HG02642 (cell line): ENCODE results near the gene OPCML.

Experiments
- ATAC-seq: cut with Tn5 transposase; IDR thresholded peaks from one replicate; pipeline ENCODE4 v1.9.1; 2021; ENCODE audit warnings: mild to moderate bottlenecking; ENCODE audit not compliant: unreplicated experiment, poor library complexity

OPCML gene

DNA sequence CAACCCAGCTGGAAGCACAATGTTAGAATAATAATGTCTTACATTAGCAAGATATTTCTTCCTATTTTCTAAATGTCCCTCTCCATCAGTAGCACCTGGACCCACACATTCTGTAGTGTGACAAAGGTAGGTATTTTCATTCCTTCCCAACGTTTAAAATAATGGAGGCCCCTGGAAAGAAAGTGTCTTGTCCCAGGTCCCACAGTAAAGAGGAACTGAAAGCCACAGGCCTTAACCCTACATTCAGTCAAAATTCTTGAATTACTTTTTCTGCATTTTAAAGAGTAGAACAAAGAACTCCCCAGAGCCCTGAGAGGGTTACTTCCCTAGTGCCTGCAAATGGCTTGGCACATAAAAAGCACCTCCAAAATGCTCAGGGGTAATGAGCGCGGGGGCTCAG lies 26.3 kb downstream of the OPCML start:
- ATAC-seq = peak; percentile 66

GRCh38 chr11:133504906-133505305 lies 27.4 kb downstream of the OPCML start:
- no peak for ATAC-seq

DNA sequence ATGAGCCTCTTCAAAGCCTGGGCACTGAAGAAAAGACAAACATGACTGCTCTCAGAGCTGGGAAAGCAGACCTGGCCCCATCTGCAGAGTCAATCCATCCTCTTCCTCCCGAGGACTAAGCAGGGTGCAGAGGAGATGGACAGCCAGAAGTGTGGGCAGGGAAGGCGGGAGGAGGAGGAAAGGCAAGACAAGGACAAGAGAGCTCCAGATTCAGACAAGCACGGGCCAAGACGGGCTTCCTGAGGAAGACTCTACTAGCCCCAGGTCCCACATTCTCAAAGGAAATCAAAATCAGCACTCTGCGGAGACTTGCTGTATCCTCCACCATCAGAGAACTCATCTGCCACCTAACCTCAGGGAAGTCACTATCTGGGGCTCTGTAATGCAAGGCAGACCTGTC lies 28.5 kb downstream of the OPCML start:
- ATAC-seq = no peak

DNA sequence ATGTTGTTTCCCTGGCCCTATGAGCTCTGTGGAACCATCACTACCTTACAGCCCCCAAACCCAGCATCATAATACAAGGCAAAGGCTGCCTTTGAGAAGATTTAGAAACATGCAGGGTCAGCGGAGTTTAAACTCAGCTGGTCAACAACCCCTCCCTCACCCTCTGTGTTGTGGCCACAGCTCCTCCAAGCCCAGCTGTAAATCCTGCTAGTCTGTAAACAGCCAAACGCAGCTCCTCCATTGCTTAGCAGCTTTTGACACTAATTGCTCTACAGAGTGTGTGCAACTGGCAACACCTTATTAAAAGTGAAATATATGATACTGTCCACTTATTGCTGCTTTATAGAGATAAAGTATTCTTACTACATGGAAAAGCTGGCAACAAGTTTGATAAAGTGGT lies 29.1 kb downstream of the OPCML start:
- no peak for ATAC-seq

DNA sequence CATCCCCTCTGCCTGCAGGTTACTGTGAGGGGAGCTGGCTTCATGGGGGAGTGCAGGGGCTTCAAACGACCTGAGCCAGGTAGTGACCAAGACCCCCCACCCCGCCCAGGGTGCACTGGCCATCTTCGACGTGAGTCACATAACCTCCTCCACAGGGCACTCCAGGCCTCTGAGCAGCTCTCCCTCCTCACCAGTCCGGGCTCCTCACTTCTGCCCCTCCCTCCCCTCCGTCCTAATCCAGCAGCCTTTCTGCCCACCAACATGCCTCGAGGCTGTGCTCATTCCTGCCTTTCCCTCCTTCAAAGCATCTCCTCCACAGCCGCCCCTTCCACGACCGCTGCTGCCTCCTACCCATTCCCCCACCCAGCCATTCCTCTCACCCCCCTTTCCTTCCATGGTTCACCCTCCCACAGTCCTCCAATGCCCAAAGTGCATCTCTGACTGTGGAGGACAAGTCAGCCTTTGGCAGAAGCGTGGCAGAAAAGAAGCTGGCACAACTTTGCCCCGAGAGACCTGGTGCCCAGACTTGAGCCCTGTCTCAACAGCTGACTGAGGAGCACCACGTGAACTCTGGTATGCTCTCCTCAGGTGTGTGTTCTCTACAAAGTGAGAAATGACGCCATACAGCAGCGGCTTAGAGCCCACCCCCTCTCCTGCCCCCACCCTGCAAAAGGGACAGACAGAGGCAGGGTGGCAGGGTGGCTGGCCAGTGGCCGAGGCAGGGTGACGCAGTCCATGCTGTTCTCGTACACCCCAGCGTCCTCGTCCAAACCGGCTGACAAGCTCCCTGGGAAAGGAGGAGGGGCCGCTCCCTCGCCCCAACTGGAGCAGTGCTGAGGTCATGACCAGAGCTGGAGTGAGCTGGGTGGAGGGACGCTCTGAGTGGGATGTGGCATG lies 30.4 kb downstream of the OPCML start:
- ATAC-seq = no peak

- no peak for ATAC-seq
These were observed 31.4 kb downstream of the OPCML start for GRCh38 chr11:133500936-133501335.

DNA sequence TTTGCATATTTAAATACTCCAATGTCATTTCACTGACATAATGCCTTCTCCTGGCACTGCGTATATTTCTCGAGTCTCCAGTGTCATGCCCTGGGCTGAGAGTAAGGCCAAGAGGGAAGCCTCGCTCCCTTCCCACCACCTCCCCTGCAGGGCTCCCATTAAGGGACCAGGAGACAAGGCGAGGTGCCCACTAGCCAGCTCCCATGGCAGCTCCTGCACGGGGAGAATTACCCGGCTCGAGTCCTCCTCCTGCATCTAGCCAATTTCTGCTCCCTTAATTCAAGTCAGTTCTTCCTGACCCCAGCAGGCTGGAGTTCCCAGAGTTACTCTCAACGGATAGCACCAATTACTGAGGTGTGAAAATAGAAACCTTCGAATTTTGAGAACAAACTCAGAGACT lies 31.9 kb downstream of the OPCML start:
- ATAC-seq = no peak

DNA sequence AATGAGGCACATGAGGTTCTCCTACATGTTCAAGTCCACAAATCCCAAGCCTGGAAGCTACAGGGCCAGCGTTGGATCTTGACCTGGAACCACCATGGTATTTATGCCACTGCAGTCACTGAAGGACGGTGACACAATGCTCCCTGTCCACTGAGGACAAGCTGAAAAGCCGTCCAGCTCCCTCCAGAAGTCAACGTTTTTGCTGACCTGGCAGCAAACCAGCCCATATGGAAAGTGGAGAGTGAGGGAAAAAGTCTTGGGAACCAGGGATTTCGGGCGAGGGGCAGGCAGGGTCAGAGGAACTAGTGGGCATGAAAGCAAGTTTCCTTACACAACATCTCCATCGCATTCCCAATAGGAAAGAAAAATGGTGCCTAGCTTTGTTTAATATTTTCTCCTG lies 33.3 kb downstream of the OPCML start:
- ATAC-seq = no peak

GRCh38 chr11:133497477-133498140 lies 34.7 kb downstream of the OPCML start:
- no peak for ATAC-seq

DNA sequence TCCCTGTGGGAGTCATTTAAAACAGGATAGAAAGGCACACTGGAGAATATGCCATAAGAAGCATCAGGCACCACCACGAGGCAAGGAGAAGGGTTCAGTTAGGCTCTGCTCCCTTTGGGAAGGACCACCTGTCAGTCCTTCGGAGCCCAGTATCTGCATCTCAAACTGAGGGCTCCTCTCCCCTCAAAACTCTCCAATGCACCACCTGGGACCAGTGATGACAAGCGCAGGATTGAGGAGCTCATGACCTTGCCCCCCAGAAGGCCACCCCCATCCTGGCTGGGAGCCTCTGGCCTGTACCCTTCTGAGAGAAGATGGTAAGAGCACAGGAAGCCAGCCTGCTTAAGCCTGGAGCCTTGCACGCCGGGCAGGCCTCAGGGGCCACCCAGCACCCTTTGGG lies 39.4 kb downstream of the OPCML start:
- no peak for ATAC-seq

- no peak for ATAC-seq
These were observed 40.5 kb downstream of the OPCML start for GRCh38 chr11:133491680-133492383.

- ATAC-seq = no peak
These were observed 51.6 kb downstream of the OPCML start for GRCh38 chr11:133480722-133481121.

DNA sequence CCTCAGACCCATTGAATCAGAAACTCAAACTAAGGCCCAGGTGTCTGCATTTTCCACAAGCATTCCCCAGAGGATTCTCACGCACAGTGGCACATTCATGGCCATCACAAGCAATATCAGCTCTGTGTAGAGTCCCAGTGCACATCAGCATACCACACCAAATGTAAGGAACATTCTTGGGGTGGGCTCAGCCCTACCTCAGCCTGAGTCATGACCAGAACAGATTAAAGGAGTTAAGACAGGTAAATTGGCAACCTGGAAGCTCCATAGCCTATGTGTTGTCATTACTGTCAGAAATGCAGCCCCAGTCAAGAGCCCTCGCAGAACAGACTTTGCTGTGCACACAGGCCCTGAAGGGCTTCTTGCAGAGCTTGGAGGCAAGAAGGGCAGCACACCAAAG lies 53.1 kb downstream of the OPCML start:
- ATAC-seq = no peak

- ATAC-seq = no peak
These were observed 55.1 kb downstream of the OPCML start for GRCh38 chr11:133477251-133477625.

DNA sequence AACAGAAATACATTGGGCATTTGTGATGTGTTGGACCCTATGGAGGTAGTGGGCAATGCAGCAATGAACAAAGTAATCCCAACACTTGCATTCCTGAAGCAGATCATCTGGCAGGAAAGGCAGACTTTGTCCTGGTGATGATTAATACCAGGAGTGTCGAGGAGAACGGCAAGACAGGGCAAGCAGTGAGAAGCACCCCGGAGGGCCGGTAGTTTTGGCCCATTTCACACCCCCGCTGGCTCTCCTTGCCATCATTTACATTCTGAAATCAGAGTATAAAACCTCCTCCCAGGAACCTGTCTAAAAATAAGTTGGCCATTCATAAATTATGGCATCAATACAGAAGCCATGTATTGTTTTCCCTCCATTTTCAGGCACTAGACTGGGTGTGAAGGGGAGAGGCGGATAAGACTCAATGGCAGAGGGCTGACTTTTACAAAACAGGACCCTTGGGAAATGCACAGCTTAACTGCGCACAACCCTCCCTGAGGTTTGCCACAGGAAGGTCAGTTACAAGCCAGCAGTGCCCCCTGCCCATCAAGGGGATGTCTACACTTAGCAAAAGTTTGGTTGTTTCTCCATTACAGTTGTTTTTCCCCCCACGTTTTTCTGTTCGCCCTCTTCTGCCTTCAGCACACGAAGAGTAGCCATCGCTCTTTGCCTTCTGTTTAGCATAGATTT lies 55.6 kb downstream of the OPCML start:
- ATAC-seq = no peak

- no peak for ATAC-seq
These were observed 57.8 kb downstream of the OPCML start for GRCh38 chr11:133474461-133474860.

GRCh38 chr11:133467686-133468085 lies 64.6 kb downstream of the OPCML start:
- ATAC-seq = no peak

DNA sequence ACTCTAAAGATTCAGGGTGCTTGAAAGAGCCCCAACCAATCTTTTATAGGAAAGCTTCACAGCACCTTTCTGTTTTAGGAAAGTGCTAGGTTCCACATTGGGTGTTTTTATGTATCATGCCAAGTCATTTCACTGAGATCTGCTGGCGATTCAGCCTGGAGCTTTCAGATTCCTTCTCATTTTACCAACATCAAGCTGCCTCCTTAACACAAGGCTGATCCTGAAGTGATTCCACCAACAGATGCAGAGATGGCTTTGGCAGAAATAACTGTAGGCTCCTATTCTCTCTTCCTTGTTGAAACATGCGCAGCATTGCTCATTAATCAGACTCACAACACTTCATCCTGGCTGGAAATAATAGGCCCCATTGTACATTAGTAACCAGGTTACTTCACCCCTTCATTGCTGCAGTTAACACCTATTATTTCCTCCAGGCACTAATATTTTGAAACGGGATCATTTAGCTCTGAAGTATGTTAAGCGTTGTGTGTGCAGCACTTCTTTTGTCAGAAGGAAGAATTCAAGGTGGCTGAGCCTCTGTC lies 89.0 kb downstream of the OPCML start:
- no peak for ATAC-seq

GRCh38 chr11:133441964-133442660 lies 90.2 kb downstream of the OPCML start:
- ATAC-seq = no peak

- no peak for ATAC-seq
These were observed 106.3 kb downstream of the OPCML start for GRCh38 chr11:133425992-133426391.
